HCT116 (cell line): ENCODE measurements around the gene CFAP99.

ENCODE experiments used
- CBX3 ChIP-seq: IDR thresholded peaks from 2 replicates; pipeline ENCODE4 v1.6.1; 2012; ENCODE audit warnings: low read depth
- CEBPB ChIP-seq: IDR thresholded peaks from 2 replicates; pipeline ENCODE4 v1.6.1; 2012; ENCODE audit warnings: low read depth
- EZH2 ChIP-seq: fragments of 200-600 bp; sonication (generic); IDR thresholded peaks from 2 replicates; pipeline ENCODE4 v1.6.1; 2017; ENCODE audit warnings: antibody characterized with exemption, mixed run types
- POLR2A ChIP-seq: IDR thresholded peaks from 2 replicates; pipeline ENCODE4 v1.7.0; 2011; ENCODE audit warnings: borderline replicate concordance; ENCODE audit not compliant: insufficient read depth, insufficient read length; ENCODE audit errors: extremely low read depth
- RAD21 ChIP-seq: IDR thresholded peaks from 2 replicates; pipeline ENCODE4 v1.6.1; 2012; ENCODE audit warnings: low read depth, mild to moderate bottlenecking
- TF ChIP-seq, protein P1 (sequence below), 3 experiments: fragments of 200-600 bp in 1 of 3; sonication (generic) in 1 of 3; IDR thresholded peaks in 2 of 3; conservative IDR thresholded peaks in 1 of 3; 2 replicates each; pipeline ENCODE4 v1.5.1; 2012 to 2017; ENCODE audit warnings: low read depth in 2 of 3, low read length in 2 of 3, antibody characterized with exemption in 1 of 3, borderline replicate concordance in 1 of 3, control low read depth in 1 of 3, mild to moderate bottlenecking in 1 of 3, mixed read lengths in 1 of 3, mixed run types in 1 of 3, moderate library complexity in 1 of 3; ENCODE audit not compliant: insufficient read depth in 1 of 3

- TF ChIP-seq CBX3 (no peak), EZH2 (no peak), RAD21 (no peak), CEBPB (no peak), POLR2A (no peak)
- TF ChIP-seq, protein P1, sequence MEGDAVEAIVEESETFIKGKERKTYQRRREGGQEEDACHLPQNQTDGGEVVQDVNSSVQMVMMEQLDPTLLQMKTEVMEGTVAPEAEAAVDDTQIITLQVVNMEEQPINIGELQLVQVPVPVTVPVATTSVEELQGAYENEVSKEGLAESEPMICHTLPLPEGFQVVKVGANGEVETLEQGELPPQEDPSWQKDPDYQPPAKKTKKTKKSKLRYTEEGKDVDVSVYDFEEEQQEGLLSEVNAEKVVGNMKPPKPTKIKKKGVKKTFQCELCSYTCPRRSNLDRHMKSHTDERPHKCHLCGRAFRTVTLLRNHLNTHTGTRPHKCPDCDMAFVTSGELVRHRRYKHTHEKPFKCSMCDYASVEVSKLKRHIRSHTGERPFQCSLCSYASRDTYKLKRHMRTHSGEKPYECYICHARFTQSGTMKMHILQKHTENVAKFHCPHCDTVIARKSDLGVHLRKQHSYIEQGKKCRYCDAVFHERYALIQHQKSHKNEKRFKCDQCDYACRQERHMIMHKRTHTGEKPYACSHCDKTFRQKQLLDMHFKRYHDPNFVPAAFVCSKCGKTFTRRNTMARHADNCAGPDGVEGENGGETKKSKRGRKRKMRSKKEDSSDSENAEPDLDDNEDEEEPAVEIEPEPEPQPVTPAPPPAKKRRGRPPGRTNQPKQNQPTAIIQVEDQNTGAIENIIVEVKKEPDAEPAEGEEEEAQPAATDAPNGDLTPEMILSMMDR (IDR thresholded peaks at IDR 0.05 in 2 of 3, conservative IDR thresholded peaks at IDR 0.05 in 1 of 3; ENCODE audit: borderline replicate concordance in 1 of 3, insufficient read depth in 1 of 3, low read depth in 2 of 3, low read length in 2 of 3), result no peak
These were observed 24.2 kb upstream of the CFAP99 start for GRCh38 chr4:2394528-2394927.
